Karpas-422 (cell line): ENCODE data around the gene LAMA3. TPM values are rescaled to one million over a fixed set of nuclear protein-coding genes. Genes with fewer than 3 reads are reported as not detected.

Experiments
- DNase-seq: peaks from one replicate; pipeline ENCODE4 v3.0.0-alpha.2; 2015
- H2AFZ ChIP-seq: fragments of 200-600 bp; sonication (generic); 2 replicates; pipeline ENCODE4 v1.6.1; 2014; ENCODE audit warnings: antibody characterized with exemption, low read length, mixed read lengths
- H3K27ac ChIP-seq: fragments of 200-600 bp; sonication (generic); 2 replicates; pipeline ENCODE4 v1.5.1; 2014; ENCODE audit warnings: mild to moderate bottlenecking, low read length, moderate library complexity
- H3K27me3 ChIP-seq: fragments of 200-600 bp; sonication (generic); 2 replicates; pipeline ENCODE4 v1.6.1; 2014; ENCODE audit warnings: low read length, mixed read lengths
- H3K36me3 ChIP-seq: fragments of 200-600 bp; sonication (generic); 2 replicates; pipeline ENCODE4 v1.6.1; 2014; ENCODE audit warnings: low read length, mixed read lengths; ENCODE audit not compliant: insufficient read depth
- H3K4me1 ChIP-seq: fragments of 200-600 bp; sonication (generic); 2 replicates; pipeline ENCODE4 v1.6.1; 2014; ENCODE audit warnings: mild to moderate bottlenecking, low read length, mixed read lengths
- H3K4me2 ChIP-seq: fragments of 200-600 bp; sonication (generic); 2 replicates; pipeline ENCODE4 v1.6.1; 2014; ENCODE audit warnings: low read length, low read depth, mild to moderate bottlenecking; ENCODE audit not compliant: poor library complexity, severe bottlenecking
- H3K4me3 ChIP-seq: fragments of 200-600 bp; sonication (generic); 2 replicates; pipeline ENCODE4 v1.5.1; 2014; ENCODE audit warnings: mild to moderate bottlenecking, antibody characterized with exemption, low read length, mixed read lengths
- H3K79me2 ChIP-seq: fragments of 200-600 bp; sonication (generic); 2 replicates; pipeline ENCODE4 v1.6.1; 2014; ENCODE audit warnings: mild to moderate bottlenecking, low read length, mixed read lengths
- H3K9ac ChIP-seq: fragments of 200-600 bp; sonication (generic); 2 replicates; pipeline ENCODE4 v1.6.0; 2014; ENCODE audit warnings: low read length
- H3K9me2 ChIP-seq: fragments of 200-600 bp; sonication (generic), shearing (Covaris generic); replicated peaks from 2 replicates; pipeline ENCODE4 v1.6.0; 2014; ENCODE audit warnings: mild to moderate bottlenecking, low read length, moderate library complexity; ENCODE audit not compliant: insufficient read depth
- H3K9me3 ChIP-seq: fragments of 300-700, 200-600 bp; sonication (generic); 2 replicates; pipeline ENCODE4 v1.6.1; 2014; ENCODE audit warnings: low read length, mixed read lengths
- H4K20me1 ChIP-seq: fragments of 200-600 bp; sonication (generic); 2 replicates; pipeline ENCODE4 v1.6.1; 2014; ENCODE audit warnings: mild to moderate bottlenecking, antibody characterized with exemption, low read length, low read depth; ENCODE audit not compliant: insufficient read depth
- total RNA-seq: library from RNA; depleted of rRNA; stranded (reverse); fragments of >200 nt; shearing (Covaris generic); gene quantifications from 2 replicates; pipeline ENCODE4 v1.2.3, GENCODE V29; 2014; ENCODE audit warnings: low replicate concordance

Gene LAMA3
- total RNA-seq, 1 experiment from 2014 or later, result not detected

- H3K4me1 ChIP-seq, result no peaks in the 10 kb centered on the region
- no peaks in the 10 kb centered on the region for H3K9me3 ChIP-seq
- no peak overlapping the region for H3K27ac ChIP-seq
- no peaks in the 10 kb centered on the region for H3K36me3 ChIP-seq
- H3K4me2 ChIP-seq, result no peak overlapping the region
- H3K9ac ChIP-seq, result no peak overlapping the region
- H3K79me2 ChIP-seq, result no peaks in the 10 kb centered on the region
- H2AFZ ChIP-seq, result no peak overlapping the region
- no peaks in the 10 kb centered on the region for H4K20me1 ChIP-seq
- no peak for DNase-seq
- no peak overlapping the region for H3K4me3 ChIP-seq
- no peaks in the 10 kb centered on the region for H3K27me3 ChIP-seq
- H3K9me2 ChIP-seq, result no peaks in the 10 kb centered on the region
These were observed 264.7 kb downstream of the LAMA3 start for GRCh38 chr18:23953984-23954383.

DNA sequence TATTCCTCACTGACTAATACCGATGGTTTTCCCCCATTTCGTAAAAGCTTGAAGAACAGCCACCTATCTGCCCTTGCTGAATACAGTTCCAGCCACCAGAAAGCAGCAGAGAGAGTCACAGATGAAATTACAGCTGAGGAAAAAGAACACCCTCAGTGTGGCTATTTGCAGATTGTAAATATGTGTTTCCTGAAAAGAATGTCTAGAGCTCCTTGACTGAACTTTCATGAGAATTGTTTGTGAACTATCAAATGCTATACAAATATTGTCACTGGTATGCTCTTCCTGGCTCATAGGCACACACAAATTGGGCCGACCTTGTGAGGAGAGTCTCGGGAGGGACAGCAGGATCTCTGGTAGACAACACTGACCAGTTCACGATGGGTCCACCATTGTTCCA is 267.2 kb downstream of the LAMA3 start:
- Histone ChIP-seq H3K4me1 (no peaks in the 10 kb centered on the region), H3K36me3 (no peaks in the 10 kb centered on the region), H3K4me3 (no peak overlapping the region), H2AFZ (no peak overlapping the region), H3K9me3 (no peaks in the 10 kb centered on the region), H3K27me3 (no peaks in the 10 kb centered on the region), H4K20me1 (no peaks in the 10 kb centered on the region), H3K9ac (no peak overlapping the region), H3K4me2 (no peak overlapping the region), H3K27ac (no peak overlapping the region), H3K79me2 (no peaks in the 10 kb centered on the region), H3K9me2 (no peaks in the 10 kb centered on the region)
- no peak for DNase-seq

- no peak overlapping the region for H3K4me3 ChIP-seq
- no peaks in the 10 kb centered on the region for H3K9me3 ChIP-seq
- no peak overlapping the region for H2AFZ ChIP-seq
- no peaks in the 10 kb centered on the region for H4K20me1 ChIP-seq
- H3K27me3 ChIP-seq, result no peaks in the 10 kb centered on the region
- H3K27ac ChIP-seq, result no peak overlapping the region
- no peak overlapping the region for H3K4me2 ChIP-seq
- H3K4me1 ChIP-seq, result no peaks in the 10 kb centered on the region
- no peak for DNase-seq
- no peaks in the 10 kb centered on the region for H3K79me2 ChIP-seq
- H3K9ac ChIP-seq, result no peak overlapping the region
- no peaks in the 10 kb centered on the region for H3K36me3 ChIP-seq
- H3K9me2 ChIP-seq, result no peaks in the 10 kb centered on the region
These were observed 268.8 kb downstream of the LAMA3 start for GRCh38 chr18:23958036-23958435.

GRCh38 chr18:23963443-23964165 is 274.4 kb downstream of the LAMA3 start:
- no peaks in the 10 kb centered on the region for H4K20me1 ChIP-seq
- H3K9me2 ChIP-seq, result no peaks in the 10 kb centered on the region
- no peaks in the 10 kb centered on the region for H3K36me3 ChIP-seq
- H3K79me2 ChIP-seq, result no peaks in the 10 kb centered on the region
- DNase-seq, result no peak
- no peaks in the 10 kb centered on the region for H3K4me1 ChIP-seq
- H3K9ac ChIP-seq, result no peak overlapping the region
- H3K4me3 ChIP-seq, result no peak overlapping the region
- H3K27me3 ChIP-seq, result no peaks in the 10 kb centered on the region
- H3K27ac ChIP-seq, result no peak overlapping the region
- H3K9me3 ChIP-seq, result no peaks in the 10 kb centered on the region
- no peak overlapping the region for H3K4me2 ChIP-seq
- H2AFZ ChIP-seq, result 0 out of 2 replicates have a peak overlapping the region, but pooled peaks have one; percentile 43

DNA sequence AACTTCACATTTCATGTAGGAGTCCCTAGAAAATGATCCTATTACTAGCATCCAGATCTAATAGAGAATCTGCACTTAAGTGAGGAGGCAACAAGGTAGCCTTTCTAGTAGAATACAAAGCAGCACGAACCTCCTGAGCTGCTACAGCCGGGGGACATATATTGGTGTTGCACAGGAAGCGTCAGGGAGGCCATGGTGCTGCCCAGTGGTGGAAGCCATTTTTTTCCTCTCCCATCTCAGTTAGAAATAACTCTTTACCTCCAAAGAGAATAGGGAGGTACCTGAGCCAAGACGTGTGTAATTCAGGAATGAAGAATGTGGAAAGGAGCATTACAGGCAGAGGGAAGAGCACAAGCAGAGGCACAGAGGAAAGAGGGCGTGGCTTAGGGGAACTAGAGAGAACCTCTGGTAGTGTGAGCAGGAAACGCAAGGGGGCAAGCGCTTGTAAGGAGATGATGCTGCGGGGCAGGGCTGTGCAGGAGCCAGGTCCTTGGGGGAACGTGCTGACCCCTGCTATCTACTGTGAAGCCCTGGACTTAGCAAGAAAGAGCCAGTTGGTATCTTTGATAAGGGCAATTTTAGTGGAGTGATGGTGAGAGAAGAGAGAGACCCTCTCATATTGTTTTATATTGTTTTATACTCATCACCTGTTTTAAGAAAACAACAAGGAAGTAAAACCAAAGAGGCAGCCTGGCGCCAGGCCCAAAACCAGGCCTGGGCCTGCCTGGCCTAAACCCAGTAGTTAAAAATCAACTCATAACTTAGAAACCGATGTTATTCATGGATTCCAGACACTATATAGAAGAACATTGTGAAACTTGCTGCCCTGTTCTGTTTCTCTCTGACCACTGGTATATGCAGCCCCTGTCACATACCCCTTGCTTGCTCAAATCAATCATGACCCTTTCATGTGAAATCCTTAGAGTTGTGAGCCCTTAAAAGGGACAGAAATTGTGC is 275.3 kb downstream of the LAMA3 start:
- H3K79me2 ChIP-seq, result no peaks in the 10 kb centered on the region
- H3K4me2 ChIP-seq, result no peak overlapping the region
- H3K27ac ChIP-seq, result no peak overlapping the region
- peak; percentile 59 for DNase-seq
- H3K36me3 ChIP-seq, result no peaks in the 10 kb centered on the region
- no peaks in the 10 kb centered on the region for H3K27me3 ChIP-seq
- H3K4me3 ChIP-seq, result no peak overlapping the region
- no peaks in the 10 kb centered on the region for H3K9me3 ChIP-seq
- no peaks in the 10 kb centered on the region for H3K4me1 ChIP-seq
- H3K9ac ChIP-seq, result no peak overlapping the region
- H4K20me1 ChIP-seq, result no peaks in the 10 kb centered on the region
- H2AFZ ChIP-seq, result peak overlapping the region; percentile 95
- no peaks in the 10 kb centered on the region for H3K9me2 ChIP-seq

- Histone ChIP-seq H2AFZ (no peak overlapping the region), H3K36me3 (no peaks in the 10 kb centered on the region), H3K9me3 (no peaks in the 10 kb centered on the region), H3K9me2 (no peaks in the 10 kb centered on the region), H4K20me1 (no peaks in the 10 kb centered on the region), H3K27ac (no peak overlapping the region), H3K79me2 (no peaks in the 10 kb centered on the region), H3K9ac (no peak overlapping the region), H3K4me1 (no peaks in the 10 kb centered on the region), H3K4me2 (no peak overlapping the region), H3K27me3 (no peaks in the 10 kb centered on the region), H3K4me3 (no peak overlapping the region)
- DNase-seq, result no peak
These were observed 277.7 kb downstream of the LAMA3 start for GRCh38 chr18:23966909-23967308.

- Histone ChIP-seq H3K4me1 (no peaks in the 10 kb centered on the region), H3K4me3 (no peak overlapping the region), H3K9ac (no peak overlapping the region), H3K9me3 (no peaks in the 10 kb centered on the region), H3K4me2 (no peak overlapping the region), H3K27ac (no peak overlapping the region), H3K9me2 (no peaks in the 10 kb centered on the region), H4K20me1 (no peaks in the 10 kb centered on the region), H3K79me2 (no peaks in the 10 kb centered on the region), H2AFZ (no peak overlapping the region), H3K27me3 (no peaks in the 10 kb centered on the region), H3K36me3 (no peaks in the 10 kb centered on the region)
- no peak for DNase-seq
These were observed 278.3 kb downstream of the LAMA3 start for GRCh38 chr18:23967321-23968089.
